Inflammatory macrophage treated with lipopolysaccharide for 1 hour (primary cell): ENCODE data around the gene TBX1.

Experiments
- DNase-seq, 2 donors: peaks; one replicate each; pipeline ENCODE4 v3.0.0-alpha.2; 2020 to 2022

Gene TBX1

DNA sequence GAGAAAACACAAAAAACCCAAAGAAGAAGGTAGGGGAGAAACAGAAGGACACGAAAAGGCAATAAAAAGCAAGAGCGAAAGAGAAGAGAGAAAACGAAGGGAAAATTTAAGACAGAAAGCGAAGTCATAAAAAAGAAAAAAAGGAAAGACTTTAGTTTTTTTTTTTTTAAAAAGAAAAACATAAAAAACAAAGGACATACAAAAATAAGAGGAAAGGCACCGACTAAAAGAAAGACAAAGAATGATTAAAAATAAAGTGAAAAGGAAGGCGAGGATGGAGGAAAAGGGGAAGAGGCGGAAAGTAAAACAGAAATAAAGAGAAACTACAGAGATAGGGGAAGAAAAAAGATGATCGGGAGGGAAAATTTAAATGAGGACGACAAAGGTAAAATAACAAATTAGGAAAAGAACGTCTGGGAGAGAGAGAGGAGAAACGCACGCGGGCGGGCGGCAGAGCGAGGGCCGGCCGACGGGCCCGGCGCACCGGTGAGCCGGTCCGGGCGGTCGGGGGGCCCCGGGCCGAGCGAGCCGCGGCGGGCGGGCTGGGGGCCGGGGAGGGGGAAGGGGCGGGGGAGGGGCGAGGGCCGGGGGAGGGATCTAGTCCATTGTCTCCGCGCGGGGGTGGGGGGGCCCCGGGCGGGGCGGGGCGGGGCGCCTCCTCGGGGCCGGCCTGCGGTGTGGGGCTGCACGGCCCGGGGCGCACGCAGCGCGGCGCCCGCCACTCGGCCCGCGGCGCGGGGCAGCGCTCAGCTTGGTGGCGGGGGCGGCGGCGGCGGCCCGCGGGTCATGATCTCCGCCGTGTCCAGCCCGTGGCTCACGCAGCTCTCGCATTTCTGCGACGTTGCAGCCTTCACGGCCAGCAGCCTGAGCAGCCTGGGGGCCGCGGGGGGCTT, at the start of gene TBX1:
Gene TBX1 (plus strand): TSS at position 721 of the 893 bp plus-strand sequence. CDS start 66 bp downstream, at position 787.
- DNase-seq = no peak

DNA sequence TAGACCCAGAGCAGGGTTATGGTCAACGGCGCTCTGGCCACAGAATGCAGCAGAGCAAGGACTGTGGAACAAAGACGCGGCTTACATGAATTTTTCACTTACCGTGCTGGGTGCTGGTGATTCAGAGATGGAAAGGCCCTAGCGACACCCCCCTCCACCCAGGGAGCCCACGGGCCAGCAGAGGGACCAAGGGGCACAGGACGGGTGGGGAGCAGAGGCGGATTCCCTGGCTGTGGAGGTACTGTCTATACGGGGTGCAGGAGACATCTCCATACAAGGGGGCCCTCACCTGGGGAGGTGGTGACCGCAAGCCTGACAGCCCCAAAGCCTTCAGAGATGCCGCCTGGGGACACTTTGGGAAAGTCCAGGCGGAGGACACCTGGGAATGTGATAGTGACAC, 47.3 kb upstream of the TBX1 start:
- DNase-seq = no peak

DNA sequence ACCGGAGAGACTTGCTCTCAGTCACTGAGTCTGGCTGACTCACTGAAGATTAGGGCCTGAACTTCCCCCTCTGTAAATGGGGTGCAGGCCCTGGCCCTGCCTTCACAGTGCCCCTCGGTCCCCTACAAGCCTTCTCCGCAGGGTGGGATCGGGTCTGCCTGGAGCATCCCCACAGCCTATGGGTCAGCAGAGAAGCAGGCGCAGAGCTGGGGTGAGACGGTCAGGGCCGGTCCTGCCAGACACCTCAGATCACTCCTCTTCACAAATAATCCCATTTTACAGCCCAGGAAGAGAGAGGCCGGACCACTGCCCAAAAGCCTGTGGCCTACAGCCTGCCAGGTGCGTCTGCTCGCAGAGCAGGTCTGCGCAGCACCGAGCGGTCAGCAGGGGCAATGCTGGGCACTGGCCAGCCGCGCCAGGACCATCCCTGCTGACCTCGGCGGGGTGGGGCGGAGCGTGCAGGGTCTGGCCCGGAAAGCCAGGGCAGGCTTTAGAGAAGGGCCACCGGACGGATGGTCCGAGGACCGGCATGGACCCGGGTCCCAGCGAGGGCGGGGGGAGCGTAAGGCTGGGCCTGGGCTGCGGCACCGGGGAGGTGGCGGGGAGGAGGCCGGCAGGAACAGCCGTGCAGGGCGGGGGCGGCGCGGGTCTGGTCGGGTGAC, 46.8 kb upstream of the TBX1 start:
- no peak for DNase-seq

DNA sequence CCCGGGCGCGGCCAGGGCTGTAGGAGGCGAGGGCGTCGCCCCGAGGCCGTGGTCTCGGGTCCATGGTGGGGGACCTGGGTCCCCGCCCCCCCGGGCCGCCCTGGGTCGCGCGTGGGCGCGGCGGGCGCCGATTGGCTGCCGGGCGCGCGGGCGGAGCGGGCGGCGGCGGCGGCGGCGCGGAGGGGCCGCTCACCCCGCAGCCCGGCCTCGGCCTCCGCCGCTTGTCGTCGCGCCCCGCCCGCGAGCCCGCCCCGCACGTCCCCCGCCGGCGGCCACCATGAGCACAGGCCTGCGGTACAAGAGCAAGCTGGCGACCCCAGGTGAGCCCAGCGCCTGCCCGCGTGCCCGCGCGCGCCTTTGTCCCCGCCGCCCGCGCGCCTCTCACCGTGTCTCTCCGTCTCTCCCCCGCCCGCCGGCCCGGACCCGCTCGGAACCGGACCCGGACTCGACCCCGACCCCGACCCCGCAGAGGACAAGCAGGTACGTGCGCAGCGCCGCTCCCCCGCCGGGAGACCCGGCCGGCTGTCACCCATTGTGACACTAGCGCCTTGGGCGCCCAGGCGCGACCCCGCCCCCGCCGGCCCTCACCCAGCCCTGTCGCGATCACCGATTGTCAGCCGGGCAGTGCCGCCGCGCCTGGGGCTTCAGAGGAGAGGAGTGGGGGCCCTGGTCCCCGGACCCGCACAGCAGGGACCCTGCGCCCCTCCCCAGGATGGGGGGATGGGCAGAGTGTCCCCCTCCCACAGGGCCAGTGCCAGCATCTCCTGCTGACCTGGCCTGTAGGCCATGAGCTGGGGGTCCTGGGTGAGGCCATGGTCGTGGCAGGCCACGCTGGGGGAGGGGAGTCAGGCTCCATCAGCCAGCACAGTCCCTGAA, 46.0 kb upstream of the TBX1 start, which contains the start of gene SEPTIN5:
Gene SEPTIN5 (plus strand): TSS at position 192 of the 876 bp plus-strand sequence. CDS start 86 bp downstream, at position 278.
- no peak for DNase-seq

DNA sequence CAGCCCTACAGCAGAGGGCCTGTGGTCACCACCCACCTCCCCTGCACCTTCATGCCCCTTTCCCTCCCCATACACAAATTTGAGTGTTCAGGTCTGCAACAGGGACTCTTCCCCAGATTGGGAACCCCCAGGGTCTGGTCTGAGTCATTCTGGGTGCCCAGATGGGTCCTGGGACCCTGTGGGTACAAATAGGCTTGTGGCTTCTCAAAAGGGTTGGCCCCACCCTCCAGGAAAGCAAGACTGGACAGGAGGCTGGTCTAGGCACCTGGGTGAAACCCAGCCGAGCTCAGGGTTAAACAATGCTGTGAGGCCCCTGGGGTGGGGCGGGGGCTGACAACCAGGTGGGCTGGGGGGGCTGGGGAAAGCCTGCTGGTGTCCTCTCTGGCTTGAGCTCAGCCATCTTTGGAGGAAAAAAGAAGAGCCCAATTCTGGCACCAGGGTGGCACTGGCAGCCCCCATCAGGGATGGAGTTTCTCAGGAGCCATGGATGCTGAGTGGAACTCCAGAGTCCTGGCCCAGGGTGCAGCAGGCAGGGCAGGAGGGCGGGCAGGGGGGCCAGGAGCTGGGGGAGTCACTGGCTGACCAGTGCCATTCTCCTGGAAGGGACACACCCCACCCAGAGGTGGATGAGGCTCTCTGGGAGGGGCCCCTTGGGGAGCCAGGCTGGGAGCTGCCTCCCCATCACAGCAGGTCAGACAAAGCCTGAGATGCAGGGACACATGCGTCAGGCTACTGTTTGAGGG, 45.2 kb upstream of the TBX1 start:
- no peak for DNase-seq

DNA sequence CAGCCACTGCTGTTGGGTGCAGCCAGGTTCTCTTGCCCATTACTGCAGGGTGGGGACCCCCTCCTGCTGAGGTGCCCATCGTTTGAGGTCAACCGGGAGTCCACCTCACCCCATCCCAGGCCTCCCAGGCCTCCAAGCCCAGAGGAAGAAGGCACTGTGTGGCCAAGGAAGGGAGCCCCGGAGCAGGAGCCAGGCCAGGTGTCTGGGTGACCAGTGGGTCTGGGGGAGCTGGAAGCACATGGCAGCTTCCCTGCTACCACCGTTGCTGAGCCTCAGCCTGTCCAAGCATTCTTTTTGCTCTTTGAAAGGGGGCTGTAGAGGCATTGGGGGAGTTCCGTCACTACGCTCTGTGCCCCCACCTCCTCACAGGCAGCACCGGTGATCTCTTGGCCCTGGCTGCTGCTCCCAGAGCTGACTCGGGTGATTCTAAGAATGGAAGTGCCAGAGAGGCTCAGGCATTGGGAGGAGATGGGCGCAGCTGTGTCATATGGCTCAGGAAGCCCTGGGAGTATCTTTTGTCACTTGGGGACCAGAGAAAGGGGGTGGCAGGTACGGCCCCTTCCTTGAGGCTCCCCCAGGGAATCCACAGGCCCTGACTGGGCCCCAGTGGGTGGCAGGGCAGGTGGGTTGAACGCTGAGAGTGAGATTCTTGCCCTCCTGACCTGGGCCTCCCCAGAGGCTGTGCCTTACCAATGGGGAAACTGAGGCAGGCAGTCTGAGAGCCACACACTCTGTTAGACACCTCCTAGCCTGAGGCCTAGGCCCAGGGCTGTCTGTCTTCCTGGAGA, 44.3 kb upstream of the TBX1 start:
- no peak for DNase-seq

DNA sequence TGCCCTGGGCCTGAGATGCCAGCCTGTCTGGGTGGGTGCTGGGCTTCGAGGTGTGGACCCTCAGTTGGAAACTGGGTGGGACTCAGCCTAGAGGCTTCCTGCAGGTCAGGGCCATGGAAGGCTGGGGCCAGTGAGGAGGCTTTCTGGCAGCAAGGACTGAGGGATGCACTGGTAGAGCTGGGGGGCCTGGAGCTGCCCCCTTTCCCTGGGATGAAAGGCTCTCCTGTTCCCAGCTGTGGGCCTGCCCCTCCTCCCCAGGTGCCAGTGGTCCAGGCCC, 43.8 kb upstream of the TBX1 start:
- no peak for DNase-seq

DNA sequence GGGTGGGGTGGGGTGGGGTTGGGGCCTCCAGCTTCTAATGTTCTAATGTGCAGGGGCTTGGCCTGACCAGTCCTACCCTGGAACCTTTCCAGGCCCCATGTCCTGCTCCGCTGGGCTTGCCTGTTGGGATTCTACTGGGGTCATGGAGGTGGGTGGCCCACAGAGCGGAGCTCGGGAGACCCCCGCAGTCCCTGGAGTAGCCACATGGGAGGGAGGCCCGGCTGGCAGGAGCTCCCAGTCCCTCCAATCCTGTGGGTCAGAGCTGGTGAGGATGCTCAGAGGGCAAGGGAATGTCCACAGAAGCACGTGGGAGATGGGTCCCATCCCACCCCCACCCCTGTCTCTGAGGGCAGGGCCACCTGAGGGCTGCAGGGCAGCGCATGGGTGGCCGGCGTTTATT, 43.4 kb upstream of the TBX1 start:
- no peak for DNase-seq

DNA sequence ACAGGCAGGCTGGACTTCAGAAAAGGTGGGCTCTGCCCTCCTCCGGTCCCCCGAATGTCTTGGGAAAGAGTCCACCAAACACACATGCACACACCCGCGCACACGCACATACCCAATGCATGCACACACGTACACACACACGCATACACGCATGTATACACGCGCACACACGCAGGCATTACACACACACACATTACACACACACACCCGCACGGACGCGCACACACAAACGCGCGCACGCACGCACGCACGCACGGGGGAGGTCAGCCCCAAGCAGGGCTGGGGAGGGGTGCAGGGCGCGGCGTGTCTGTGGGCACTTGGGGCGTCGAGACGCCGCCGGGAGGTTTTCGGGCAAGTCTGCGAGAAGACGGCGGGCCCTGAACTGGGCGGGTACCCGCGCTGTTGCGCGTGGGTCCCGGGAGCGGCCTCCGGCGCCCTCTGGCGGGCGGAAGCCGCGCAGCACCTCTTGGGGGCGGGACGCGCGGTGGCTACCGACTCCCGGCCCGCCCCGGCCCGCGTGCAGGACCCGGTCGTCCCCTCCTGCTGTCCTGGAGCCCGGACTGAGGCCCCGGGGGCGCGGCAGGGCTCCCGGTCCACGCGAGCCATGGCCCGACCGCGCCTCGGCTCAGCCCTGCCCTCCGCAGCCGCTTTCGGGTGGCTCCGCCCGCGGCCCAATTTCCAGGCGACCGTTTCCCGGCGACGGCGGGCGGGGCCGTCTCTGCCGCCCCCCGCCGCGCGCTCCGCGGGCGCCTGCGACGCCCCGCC, 42.7 kb upstream of the TBX1 start:
- DNase-seq = peak; percentile 37 to 85

DNA sequence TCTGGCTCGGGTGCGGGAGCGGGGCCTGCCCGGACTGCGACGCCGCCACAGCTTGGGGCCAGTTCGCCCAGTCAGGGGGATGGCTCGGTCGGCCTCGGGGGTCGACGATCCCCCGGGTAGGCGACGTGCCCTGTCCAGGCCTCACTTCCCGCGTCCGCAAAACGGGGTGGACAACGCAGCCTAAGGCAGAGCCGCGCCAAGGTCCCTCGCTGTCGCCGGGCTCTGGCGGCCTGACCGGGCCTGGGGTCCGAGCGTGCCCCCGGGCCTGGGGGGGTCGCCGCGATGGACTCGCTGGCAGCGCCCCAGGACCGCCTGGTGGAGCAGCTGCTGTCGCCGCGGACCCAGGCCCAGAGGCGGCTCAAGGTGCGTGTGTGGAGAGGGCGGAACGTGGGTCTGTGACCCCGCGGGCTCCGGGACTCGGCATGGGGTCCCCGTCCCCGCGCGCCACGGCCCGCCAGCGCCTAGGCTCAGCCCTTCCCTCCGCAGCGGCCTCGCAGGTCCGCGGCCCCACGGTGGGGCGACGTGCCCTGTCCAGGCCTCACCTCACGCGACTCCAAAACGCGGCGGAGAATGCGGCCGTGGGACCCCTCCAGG, 42.0 kb upstream of the TBX1 start:
- no peak for DNase-seq

DNA sequence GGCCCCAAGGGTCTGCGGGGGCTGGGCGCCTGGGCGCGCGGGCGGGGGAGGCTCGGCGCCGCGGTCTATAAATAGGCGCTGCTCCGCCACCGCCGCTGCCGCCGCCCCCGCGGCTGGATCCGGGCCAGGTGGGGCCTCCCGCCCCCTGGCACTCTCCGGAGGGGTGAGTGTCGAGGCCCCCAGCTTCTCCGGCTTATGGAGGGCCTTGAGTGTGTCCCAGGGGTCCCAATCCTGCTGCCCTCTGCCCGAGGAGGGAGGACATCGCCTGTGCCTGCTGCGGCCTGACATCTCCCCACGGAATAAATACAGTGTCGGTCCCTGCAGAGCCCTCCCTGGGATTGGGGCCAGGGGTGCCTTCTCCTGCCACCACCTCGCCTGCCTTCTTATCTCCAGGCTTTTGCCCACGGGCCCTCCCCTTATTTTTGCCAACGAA, 41.5 kb upstream of the TBX1 start:
- DNase-seq = no peak

DNA sequence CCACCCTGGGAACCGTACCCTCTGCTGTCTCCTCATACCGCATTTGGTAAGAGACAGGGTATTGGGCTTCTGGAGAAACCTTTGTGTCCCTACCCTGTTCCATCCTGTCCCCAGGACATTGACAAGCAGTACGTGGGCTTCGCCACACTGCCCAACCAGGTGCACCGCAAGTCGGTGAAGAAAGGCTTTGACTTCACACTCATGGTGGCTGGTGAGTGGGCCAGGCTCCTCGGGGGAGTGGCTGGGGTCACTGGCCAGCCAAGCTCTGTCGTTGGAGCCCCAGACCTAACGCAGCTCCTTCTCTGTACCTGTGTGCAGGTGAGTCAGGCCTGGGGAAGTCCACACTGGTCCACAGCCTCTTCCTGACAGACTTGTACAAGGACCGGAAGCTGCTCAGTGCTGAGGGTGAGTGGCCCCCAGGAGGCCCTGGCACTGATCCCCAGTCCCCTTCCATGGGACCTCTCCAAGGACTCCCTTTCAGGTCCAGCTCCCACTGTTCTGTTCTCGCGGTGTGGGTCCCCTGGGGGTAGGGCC, 41.0 kb upstream of the TBX1 start:
- no peak for DNase-seq

DNA sequence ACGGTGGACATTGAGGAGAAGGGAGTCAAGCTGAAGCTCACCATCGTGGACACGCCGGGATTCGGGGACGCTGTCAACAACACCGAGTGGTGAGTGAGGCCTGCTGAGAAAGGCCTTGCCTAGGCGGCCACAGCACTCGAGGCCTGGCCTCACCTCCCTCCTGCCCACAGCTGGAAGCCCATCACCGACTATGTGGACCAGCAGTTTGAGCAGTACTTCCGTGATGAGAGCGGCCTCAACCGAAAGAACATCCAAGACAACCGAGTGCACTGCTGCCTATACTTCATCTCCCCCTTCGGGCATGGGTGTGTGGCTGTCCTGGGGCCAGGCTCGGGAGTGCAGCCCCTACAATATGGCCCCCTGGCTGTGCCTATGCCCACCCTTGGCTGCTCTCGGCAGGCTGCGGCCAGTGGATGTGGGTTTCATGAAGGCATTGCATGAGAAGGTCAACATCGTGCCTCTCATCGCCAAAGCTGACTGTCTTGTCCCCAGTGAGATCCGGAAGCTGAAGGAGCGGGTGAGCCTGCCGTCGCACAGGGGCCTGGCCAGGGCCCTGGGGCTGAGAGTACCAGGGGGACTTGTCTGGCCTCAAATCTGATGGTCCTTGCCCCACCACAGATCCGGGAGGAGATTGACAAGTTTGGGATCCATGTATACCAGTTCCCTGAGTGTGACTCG, 40.3 kb upstream of the TBX1 start:
- DNase-seq = no peak

DNA sequence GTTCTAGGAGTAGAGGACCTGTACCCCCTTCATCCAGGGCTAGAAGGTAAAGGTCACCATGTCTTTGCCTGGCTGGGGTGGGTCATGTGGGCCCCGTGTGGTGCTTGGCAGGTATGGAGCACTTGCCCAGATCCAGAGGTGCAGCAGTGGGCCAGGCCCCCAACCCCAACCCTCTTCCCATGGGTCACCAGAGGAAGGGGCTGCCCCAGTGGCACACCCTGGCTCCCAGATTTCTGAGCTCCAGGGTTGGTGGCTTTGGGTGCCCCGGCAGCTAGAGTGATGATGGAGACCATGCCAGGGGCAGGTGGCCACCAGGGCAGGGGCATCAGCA, 39.6 kb upstream of the TBX1 start:
- DNase-seq = no peak

DNA sequence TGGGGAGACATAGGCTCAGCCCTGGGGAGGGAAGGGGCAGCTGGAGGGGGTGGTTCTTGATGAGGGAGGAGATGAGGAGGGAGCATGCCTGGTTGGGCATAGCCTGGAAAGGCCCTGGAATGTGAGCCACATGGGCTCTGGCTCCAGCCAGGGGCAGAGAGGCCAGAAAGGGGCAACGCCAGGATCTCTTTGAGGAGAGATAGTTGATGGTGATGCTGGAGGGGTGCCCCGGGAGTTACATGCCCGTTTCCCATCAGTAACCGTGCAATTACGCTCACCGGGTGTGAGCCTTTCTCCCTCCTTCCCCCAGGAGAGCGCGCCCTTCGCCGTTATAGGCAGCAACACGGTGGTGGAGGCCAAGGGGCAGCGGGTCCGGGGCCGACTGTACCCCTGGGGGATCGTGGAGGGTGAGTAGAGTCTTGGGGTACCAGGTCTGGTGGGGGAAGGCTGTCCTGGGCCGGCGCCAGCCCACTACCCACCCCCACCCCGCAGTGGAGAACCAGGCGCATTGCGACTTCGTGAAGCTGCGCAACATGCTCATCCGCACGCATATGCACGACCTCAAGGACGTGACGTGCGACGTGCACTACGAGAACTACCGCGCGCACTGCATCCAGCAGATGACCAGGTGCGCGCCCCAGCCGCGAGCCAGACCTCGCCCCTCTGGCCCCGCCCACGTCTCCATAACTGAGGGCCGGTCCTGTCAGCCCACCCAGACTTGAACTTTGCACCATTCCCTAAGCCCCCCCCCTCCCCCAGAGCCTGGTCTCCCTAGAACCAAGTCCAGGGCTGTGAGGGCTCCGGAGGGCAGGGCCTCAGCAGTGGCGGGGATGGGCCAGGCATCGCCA, 39.0 kb upstream of the TBX1 start:
- DNase-seq = no peak

DNA sequence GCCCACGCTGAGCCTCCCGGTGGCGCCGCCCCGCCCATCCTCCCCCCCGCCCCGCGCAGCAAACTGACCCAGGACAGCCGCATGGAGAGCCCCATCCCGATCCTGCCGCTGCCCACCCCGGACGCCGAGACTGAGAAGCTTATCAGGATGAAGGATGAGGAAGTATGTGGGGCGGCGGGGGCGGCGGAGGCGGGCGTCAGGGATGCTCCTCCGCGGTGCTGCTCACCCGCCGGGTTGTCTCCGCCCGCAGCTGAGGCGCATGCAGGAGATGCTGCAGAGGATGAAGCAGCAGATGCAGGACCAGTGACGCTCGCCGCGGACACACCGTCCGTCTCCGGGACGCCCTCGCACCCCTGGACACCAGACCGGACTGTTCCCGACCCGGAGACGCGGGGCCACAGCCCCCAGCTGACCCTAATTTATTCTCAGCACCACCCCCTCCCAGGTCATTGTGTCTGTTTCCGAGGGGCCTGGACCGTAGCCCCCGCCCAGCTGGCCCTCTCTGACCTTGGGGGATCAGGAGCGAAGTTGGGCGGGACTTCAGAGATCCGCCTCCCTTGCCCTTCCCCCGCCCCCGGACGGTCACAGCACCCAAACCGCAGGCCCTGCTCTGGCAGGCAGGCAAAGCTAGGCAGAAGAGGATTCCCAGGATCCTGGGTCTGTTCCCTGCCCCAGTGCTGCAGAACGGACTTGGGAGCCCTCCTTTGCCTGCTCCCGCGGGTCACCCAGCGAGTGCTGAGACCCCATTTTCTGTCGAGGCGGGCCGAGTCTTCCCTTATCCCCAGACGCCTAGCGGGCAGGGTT, 38.2 kb upstream of the TBX1 start:
- DNase-seq = no peak

DNA sequence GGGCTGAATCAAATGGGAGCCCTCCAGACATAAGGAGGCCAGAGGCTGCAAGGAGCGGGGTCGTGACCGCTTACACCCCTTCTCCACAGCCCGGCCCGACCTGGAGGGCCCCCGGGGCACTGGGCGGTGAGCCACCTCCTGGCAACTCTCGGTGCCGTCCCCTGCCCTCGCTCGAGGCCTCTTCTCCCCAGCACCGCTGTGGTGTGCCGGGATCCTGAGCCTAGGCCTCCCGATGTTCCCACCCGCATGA, 37.7 kb upstream of the TBX1 start:
- DNase-seq = no peak

DNA sequence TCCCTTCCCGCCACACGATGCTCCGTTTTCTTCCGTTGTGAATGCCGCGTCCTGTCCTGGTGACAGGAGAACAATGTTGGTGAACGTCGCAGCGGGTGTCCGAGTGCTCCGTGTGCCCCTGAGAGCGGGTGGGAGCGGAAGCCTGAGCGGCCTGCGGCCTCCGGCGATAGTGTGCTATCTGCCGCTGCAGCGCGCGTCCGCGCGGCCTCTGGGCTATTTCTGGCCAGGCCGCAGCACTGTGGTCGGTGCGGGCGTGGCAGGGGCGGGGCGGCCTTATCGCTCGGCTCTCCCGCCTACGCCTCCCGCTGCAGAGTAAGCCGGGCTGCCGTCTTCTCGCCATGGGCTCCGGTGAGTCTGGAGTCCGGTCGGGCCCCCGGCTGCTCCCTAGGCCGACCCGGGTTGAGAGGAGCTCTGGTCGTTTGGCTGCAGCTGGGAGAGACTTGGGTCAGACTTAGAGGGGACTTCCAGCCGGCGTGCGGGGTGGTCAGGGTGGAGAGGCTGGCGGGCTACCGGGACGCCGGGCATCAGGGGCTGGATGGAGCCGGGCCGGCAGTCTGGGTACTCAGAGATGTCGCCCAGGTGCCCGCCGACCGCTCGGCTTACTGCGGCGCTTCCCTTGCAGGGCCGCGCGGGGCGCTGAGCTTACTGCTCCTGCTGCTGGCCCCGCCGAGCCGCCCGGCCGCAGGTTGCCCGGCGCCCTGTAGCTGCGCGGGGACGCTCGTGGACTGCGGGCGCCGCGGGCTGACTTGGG, 37.2 kb upstream of the TBX1 start, which contains the start of gene GP1BB:
Gene GP1BB (plus strand): TSS at position 308 of the 751 bp plus-strand sequence. CDS start 31 bp downstream, at position 339.
- DNase-seq = peak in 1 of 2 donors; percentile 7
